DND-41 (cell line): ENCODE measurements around the gene ZDHHC1.

Experiments
- ATAC-seq: fragments of 200-7000 bp; cut with Tn5 transposase; 3 replicates; pipeline ENCODE4 v1.9.1; 2021; ENCODE audit warnings: low read depth; ENCODE audit not compliant: insufficient read depth
- DNase-seq: peaks from one replicate; pipeline ENCODE4 v3.0.0-alpha.2; 2020
- H2AFZ ChIP-seq: 2 replicates; pipeline ENCODE4 v1.6.0; 2012; ENCODE audit warnings: low read depth, low read length
- H3K27ac ChIP-seq: 2 replicates; pipeline ENCODE4 v1.5.1; 2012; ENCODE audit warnings: low read length, inconsistent platforms
- H3K27me3 ChIP-seq: fragments of 200-600 bp; sonication (generic); 2 replicates; pipeline ENCODE4 v1.6.0; 2012; ENCODE audit warnings: low read length, mild to moderate bottlenecking, inconsistent platforms; ENCODE audit not compliant: insufficient read depth, poor library complexity
- H3K36me3 ChIP-seq: 2 replicates; pipeline ENCODE4 v1.5.1; 2012; ENCODE audit warnings: low read length, inconsistent platforms; ENCODE audit not compliant: insufficient read depth
- H3K4me1 ChIP-seq: 2 replicates; pipeline ENCODE4 v1.5.1; 2012; ENCODE audit warnings: mild to moderate bottlenecking, low read length; ENCODE audit not compliant: insufficient read depth
- H3K4me2 ChIP-seq: 2 replicates; pipeline ENCODE4 v1.6.0; 2012; ENCODE audit warnings: mild to moderate bottlenecking, moderate library complexity, low read length, inconsistent platforms; ENCODE audit not compliant: insufficient read depth
- H3K4me3 ChIP-seq, 2 experiments: fragments of 200-600 bp in 1 of 2; shearing (Covaris generic) in 1 of 2; 2 replicates each; pipeline ENCODE4 v1.5.1; 2012 to 2016; ENCODE audit warnings: inconsistent platforms in 2 of 2, low read length in 2 of 2, mild to moderate bottlenecking in 2 of 2, low read depth in 1 of 2, moderate library complexity in 1 of 2
- H3K79me2 ChIP-seq: 2 replicates; pipeline ENCODE4 v1.6.0; 2012; ENCODE audit warnings: low read length, inconsistent platforms; ENCODE audit not compliant: insufficient read depth
- H3K9ac ChIP-seq: 2 replicates; pipeline ENCODE4 v1.6.0; 2012; ENCODE audit warnings: low read depth, mild to moderate bottlenecking, inconsistent platforms, low read length, moderate library complexity
- H3K9me3 ChIP-seq: 2 replicates; pipeline ENCODE4 v1.5.1; 2012; ENCODE audit warnings: low read length, moderate library complexity, mild to moderate bottlenecking, inconsistent platforms; ENCODE audit not compliant: insufficient read depth, severe bottlenecking
- H4K20me1 ChIP-seq: 2 replicates; pipeline ENCODE4 v1.6.0; 2012; ENCODE audit warnings: low read length; ENCODE audit not compliant: insufficient read depth
- EZH2 ChIP-seq: IDR thresholded peaks from 3 replicates; pipeline ENCODE4 v1.6.1; 2012; ENCODE audit warnings: borderline replicate concordance, low read depth, mild to moderate bottlenecking, moderate library complexity, low read length, inconsistent platforms; ENCODE audit not compliant: severe bottlenecking
- TF ChIP-seq, protein P1 (sequence below): IDR thresholded peaks from 2 replicates; pipeline ENCODE4 v1.5.1; 2012; ENCODE audit warnings: borderline replicate concordance, low read length, moderate library complexity, mild to moderate bottlenecking; ENCODE audit not compliant: poor library complexity, severe bottlenecking; ENCODE audit errors: extremely low read depth

ZDHHC1 gene

DNA sequence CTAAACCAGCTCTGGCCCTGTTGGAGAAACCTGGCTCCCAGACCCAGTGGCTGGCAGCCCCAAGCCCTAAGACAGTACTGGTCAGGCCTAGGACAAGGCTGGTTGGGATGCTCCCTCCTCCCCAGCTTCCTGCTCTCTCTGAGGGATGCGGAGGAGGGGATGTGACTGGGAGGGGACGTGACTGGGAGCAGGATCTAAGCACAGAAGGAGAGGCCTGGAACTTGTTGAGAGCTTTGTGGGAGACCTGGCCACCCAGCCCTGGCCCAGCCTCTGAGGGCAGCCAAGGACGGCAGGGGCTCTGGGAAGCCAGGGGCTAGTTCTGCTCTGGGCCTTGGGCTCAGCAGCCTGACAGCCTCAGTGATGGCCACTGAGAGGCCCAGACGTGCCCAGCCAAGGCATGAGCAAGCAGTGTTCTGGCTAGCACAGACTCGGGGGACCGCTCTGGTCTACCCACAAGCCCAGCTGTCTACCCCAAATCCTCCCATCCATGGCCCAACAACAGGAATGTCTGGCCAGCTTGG, 41.9 kb upstream of the ZDHHC1 start:
- Histone ChIP-seq H4K20me1 (peaks cover 62% of the 10 kb centered on the region), H3K27ac (0 out of 2 replicates have a peak overlapping the region, but pooled peaks have one; percentile 4)

GRCh38 chr16:67457611-67458010, 41.3 kb upstream of the ZDHHC1 start:
- Histone ChIP-seq H3K4me2 (no peak overlapping the region), H3K36me3 (peaks cover 9% of the 10 kb centered on the region; the same call in 1 of the 2 replicates), H4K20me1 (peaks cover 62% of the 10 kb centered on the region), H3K4me1 (no peaks in the 10 kb centered on the region), H3K79me2 (0 out of 2 replicates have a peak, but pooled peaks cover 8% of the 10 kb centered on the region), H3K9ac (no peak overlapping the region), H2AFZ (no peak overlapping the region), H3K27me3 (no peaks in the 10 kb centered on the region), H3K27ac (no peak overlapping the region), H3K9me3 (no peaks in the 10 kb centered on the region), H3K4me3 (no peak overlapping the region)
- no peak for TF ChIP-seq EZH2
- TF ChIP-seq, protein P1, sequence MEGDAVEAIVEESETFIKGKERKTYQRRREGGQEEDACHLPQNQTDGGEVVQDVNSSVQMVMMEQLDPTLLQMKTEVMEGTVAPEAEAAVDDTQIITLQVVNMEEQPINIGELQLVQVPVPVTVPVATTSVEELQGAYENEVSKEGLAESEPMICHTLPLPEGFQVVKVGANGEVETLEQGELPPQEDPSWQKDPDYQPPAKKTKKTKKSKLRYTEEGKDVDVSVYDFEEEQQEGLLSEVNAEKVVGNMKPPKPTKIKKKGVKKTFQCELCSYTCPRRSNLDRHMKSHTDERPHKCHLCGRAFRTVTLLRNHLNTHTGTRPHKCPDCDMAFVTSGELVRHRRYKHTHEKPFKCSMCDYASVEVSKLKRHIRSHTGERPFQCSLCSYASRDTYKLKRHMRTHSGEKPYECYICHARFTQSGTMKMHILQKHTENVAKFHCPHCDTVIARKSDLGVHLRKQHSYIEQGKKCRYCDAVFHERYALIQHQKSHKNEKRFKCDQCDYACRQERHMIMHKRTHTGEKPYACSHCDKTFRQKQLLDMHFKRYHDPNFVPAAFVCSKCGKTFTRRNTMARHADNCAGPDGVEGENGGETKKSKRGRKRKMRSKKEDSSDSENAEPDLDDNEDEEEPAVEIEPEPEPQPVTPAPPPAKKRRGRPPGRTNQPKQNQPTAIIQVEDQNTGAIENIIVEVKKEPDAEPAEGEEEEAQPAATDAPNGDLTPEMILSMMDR = no peak
- ATAC-seq (no peak), DNase-seq (no peak)

More for the DNA sequence above, 41.9 kb upstream of the ZDHHC1 start:
- no peak overlapping the region for H3K4me2 ChIP-seq
- H3K9ac ChIP-seq = no peak overlapping the region
- H3K27me3 ChIP-seq = no peaks in the 10 kb centered on the region
- no peak for DNase-seq
- H2AFZ ChIP-seq = no peak overlapping the region
- no peak for ATAC-seq
- H3K79me2 ChIP-seq = 0 out of 2 replicates have a peak, but pooled peaks cover 8% of the 10 kb centered on the region
- TF ChIP-seq EZH2 = no peak
- TF ChIP-seq, protein P1 = no peak
- peaks cover 3% of the 10 kb centered on the region; the same call in 1 of the 2 replicates for H3K36me3 ChIP-seq
- H3K4me1 ChIP-seq = no peaks in the 10 kb centered on the region
- no peak overlapping the region for H3K4me3 ChIP-seq
- no peaks in the 10 kb centered on the region for H3K9me3 ChIP-seq

DNA sequence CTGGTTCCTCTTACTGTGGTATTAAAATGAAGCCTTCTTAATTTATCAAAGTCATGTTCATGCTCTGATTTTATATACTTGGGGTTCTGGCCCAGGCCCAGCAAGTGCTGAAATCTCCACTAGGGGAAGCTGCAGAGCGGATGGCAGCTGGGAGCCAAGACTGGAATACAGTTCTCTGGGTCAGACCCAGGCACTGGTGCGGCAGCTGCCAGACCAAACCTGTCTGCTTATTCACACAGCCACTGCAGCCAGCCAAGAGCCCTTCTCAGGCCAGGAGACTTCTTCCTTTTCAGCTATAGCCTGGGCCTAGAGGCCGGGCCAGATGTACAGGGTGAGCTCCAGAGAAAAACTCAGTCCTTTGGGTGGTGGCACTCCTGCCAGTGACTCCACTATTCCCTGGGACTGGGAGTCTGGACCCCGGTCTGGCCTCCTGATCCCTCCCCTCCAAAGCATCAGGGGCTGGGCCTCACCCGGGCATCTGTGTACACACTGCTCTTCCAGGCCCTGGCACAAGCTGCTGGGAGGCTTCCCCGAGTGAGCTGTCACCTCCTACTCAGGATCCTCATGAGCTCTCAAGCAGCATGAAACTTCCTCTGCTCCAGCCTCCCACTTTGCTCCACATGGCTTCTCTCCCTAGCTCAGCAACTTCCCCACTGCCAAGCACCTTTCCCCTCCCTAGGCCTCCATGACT, 40.3 kb upstream of the ZDHHC1 start:
- Histone ChIP-seq H3K36me3 (peaks cover 17% of the 10 kb centered on the region; the same call in 1 of the 2 replicates), H3K27ac (no peak overlapping the region), H2AFZ (no peak overlapping the region), H3K79me2 (0 out of 2 replicates have a peak, but pooled peaks cover 2% of the 10 kb centered on the region), H3K27me3 (no peaks in the 10 kb centered on the region), H3K9me3 (no peaks in the 10 kb centered on the region), H4K20me1 (peaks cover 61% of the 10 kb centered on the region), H3K9ac (no peak overlapping the region), H3K4me2 (no peak overlapping the region), H3K4me3 (no peak overlapping the region), H3K4me1 (no peaks in the 10 kb centered on the region)
- ATAC-seq (no peak), DNase-seq (no peak)
- TF ChIP-seq EZH2 = no peak
- TF ChIP-seq, protein P1 = peak; percentile 26
